Liver (tissue), 9 donors: ENCODE measurements around the gene LAPTM4A. TPM values are rescaled to one million over a fixed set of nuclear protein-coding genes. Genes with fewer than 3 reads are reported as not detected.

Source experiments
- DNase-seq: peaks from one replicate; pipeline ENCODE4 v3.0.0-alpha.2; 2017; ENCODE audit warnings: low spot score
- H3K27ac ChIP-seq, 2 donors: one replicate each; pipeline ENCODE4 v1.7.0; 2013; ENCODE audit warnings: inconsistent platforms in 2 of 2, low read length in 2 of 2, control low read depth in 1 of 2, low read depth in 1 of 2, mild to moderate bottlenecking in 1 of 2
- H3K27me3 ChIP-seq, 4 donors: one replicate each; pipeline versions ENCODE4 v1.6.1 to v1.7.0; 2013; ENCODE audit warnings: low read length in 3 of 4, inconsistent platforms in 1 of 4, mild to moderate bottlenecking in 1 of 4, moderate library complexity in 1 of 4; ENCODE audit not compliant: control insufficient read depth in 4 of 4, insufficient read depth in 4 of 4
- H3K36me3 ChIP-seq, 4 donors: one replicate each; pipeline versions ENCODE4 v1.6.1 to v1.7.0; 2013; ENCODE audit warnings: low read length in 3 of 4, mild to moderate bottlenecking in 3 of 4, low read depth in 1 of 4, moderate library complexity in 1 of 4; ENCODE audit not compliant: control insufficient read depth in 4 of 4, insufficient read depth in 3 of 4
- H3K4me1 ChIP-seq, 4 donors: one replicate each; pipeline versions ENCODE4 v1.6.1 to v1.7.0; 2013; ENCODE audit warnings: low read length in 3 of 4, mild to moderate bottlenecking in 3 of 4, moderate library complexity in 1 of 4; ENCODE audit not compliant: control insufficient read depth in 4 of 4, insufficient read depth in 4 of 4
- H3K4me3 ChIP-seq, 3 donors: one replicate each; pipeline versions ENCODE4 v1.6.1 to v1.7.0; 2013; ENCODE audit warnings: low read length in 3 of 3, control low read depth in 1 of 3, low read depth in 1 of 3, mild to moderate bottlenecking in 1 of 3
- H3K9ac ChIP-seq, 2 donors: one replicate each; pipeline ENCODE4 v1.7.0; 2013; ENCODE audit warnings: low read length in 2 of 2, mild to moderate bottlenecking in 2 of 2, moderate library complexity in 2 of 2, control low read depth in 1 of 2, low read depth in 1 of 2
- H3K9me3 ChIP-seq, 4 donors: one replicate each; pipeline versions ENCODE4 v1.6.1 to v1.7.0; 2013; ENCODE audit warnings: low read length in 3 of 4; ENCODE audit not compliant: control insufficient read depth in 4 of 4
- EGR1 ChIP-seq, 2 donors: IDR thresholded peaks; 2 replicates each; pipeline ENCODE4 v1.6.1; 2016 to 2018; ENCODE audit warnings: antibody characterized with exemption in 2 of 2, low read depth in 2 of 2
- FOXA1 ChIP-seq: IDR thresholded peaks from 2 replicates; pipeline ENCODE4 v1.6.1; 2016; ENCODE audit warnings: antibody characterized with exemption
- FOXA2 ChIP-seq: IDR thresholded peaks from 2 replicates; pipeline ENCODE4 v1.6.1; 2016; ENCODE audit warnings: antibody characterized with exemption
- GABPA ChIP-seq, 2 donors: IDR thresholded peaks in 1 of 2; conservative IDR thresholded peaks in 1 of 2; 2 replicates each; pipeline ENCODE4 v1.6.1; 2016; ENCODE audit warnings: antibody characterized with exemption in 2 of 2, mild to moderate bottlenecking in 1 of 2, moderate library complexity in 1 of 2
- HNF4A ChIP-seq, 2 donors: conservative IDR thresholded peaks; 2 replicates each; pipeline ENCODE4 v1.6.1; 2016; ENCODE audit warnings: antibody characterized with exemption in 2 of 2, mild to moderate bottlenecking in 2 of 2
- HNF4G ChIP-seq: IDR thresholded peaks from 2 replicates; pipeline ENCODE4 v1.6.1; 2016; ENCODE audit warnings: antibody characterized with exemption
- JUND ChIP-seq, 2 donors: IDR thresholded peaks; 2 replicates each; pipeline ENCODE4 v1.6.1; 2016; ENCODE audit warnings: antibody characterized with exemption in 2 of 2
- NR2F2 ChIP-seq: IDR thresholded peaks from 2 replicates; pipeline ENCODE4 v1.6.1; 2016; ENCODE audit warnings: antibody characterized with exemption
- RAD21 ChIP-seq, 2 donors: IDR thresholded peaks; 2 replicates each; pipeline ENCODE4 v1.6.1; 2016; ENCODE audit warnings: antibody characterized with exemption in 2 of 2, mild to moderate bottlenecking in 2 of 2
- RXRA ChIP-seq, 2 donors: IDR thresholded peaks; 2 replicates each; pipeline ENCODE4 v1.6.1; 2017 to 2018; ENCODE audit warnings: antibody characterized with exemption in 2 of 2, mild to moderate bottlenecking in 1 of 2
- SP1 ChIP-seq: IDR thresholded peaks from 2 replicates; pipeline ENCODE4 v1.6.1; 2018; ENCODE audit warnings: antibody characterized with exemption, mild to moderate bottlenecking
- TAF1 ChIP-seq: conservative IDR thresholded peaks from 2 replicates; pipeline ENCODE4 v1.6.1; 2016; ENCODE audit warnings: antibody characterized with exemption, mild to moderate bottlenecking
- YY1 ChIP-seq: IDR thresholded peaks from 2 replicates; pipeline ENCODE4 v1.6.1; 2016; ENCODE audit warnings: antibody characterized with exemption, mild to moderate bottlenecking
- WGBS: extraction: QIAGEN DNeasy Blood & Tissue Kit; methylation state at CpG from one replicate; pipeline ENCODE4 v1.1.7; 2013; 5-methylcytosine and 5-hydroxymethylcytosine counted together
- polyA plus RNA-seq, 2 donors: library from polyadenylated mRNA; stranded (reverse) in 1 of 2; unstranded in 1 of 2; fragments of 200-250 nt in 1 of 2; fragments of >200 nt in 1 of 2; fragmentation: Nextera tagmentation in 1 of 2; extraction: Ambion mirVana in 1 of 2; gene quantifications; one replicate each; pipeline versions ENCODE4 v1.2.1 to v1.2.3, GENCODE V29; 2013 to 2015
- total RNA-seq, 2 donors: library from RNA; depleted of rRNA; stranded (reverse); fragments of >200 nt; gene quantifications; one replicate each; pipeline ENCODE4 v1.2.3, GENCODE V29; 2014
- TF ChIP-seq, protein P1 (sequence below): IDR thresholded peaks from 2 replicates; pipeline ENCODE4 v1.6.1; 2016; ENCODE audit warnings: antibody characterized with exemption
- TF ChIP-seq, protein P2 (sequence below): IDR thresholded peaks from 2 replicates; pipeline ENCODE4 v1.6.1; 2016; ENCODE audit warnings: antibody characterized with exemption
- TF ChIP-seq, protein P3 (sequence below): IDR thresholded peaks from 2 replicates; pipeline ENCODE4 v1.6.1; 2016; ENCODE audit warnings: antibody characterized with exemption, mild to moderate bottlenecking
- TF ChIP-seq, protein P4 (sequence below): fragments of 150-350 bp; IDR thresholded peaks from 2 replicates; pipeline ENCODE4 v1.5.1; 2017; ENCODE audit warnings: improper control_type of control experiment, low read depth, low read length; ENCODE audit not compliant: missing input control
- TF ChIP-seq, protein P5 (sequence below): IDR thresholded peaks from 2 replicates; pipeline ENCODE4 v1.6.1; 2016; ENCODE audit warnings: antibody characterized with exemption
- donor health status: healthy.
- donor health status: healthy.
- donor health status: healthy.
- donor health status: healthy.
- donor health status: healthy.

LAPTM4A gene
- total and polyA plus RNA-seq, 4 donors: 69.1 to 183 (median 122) TPM

DNA sequence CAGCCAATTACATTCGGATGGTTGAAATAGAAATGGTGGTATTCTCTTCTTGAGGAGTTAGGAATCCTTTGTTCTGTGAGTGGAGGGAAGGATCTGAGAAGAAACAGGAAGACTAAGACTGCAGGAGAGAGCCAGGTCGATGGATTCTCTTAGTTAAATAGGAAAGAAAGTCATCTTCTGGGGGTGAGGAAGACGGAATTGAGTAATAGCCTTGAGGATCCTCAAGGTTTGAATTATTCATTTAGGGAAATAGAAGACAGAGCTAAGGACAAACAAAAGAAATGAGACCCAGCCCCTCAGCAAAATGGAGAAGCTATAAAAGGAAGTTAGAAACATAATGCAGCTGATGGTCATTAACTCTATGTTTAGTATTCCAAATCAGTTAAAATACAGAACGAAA, 1.8 kb downstream of the LAPTM4A start:
- Histone ChIP-seq H3K4me1 (peaks cover 3 to 27% (median 21%) of the 10 kb centered on the region in 4 donors), H3K27me3 (no peaks in the 10 kb centered on the region), H3K9ac (peak overlapping the region; percentile 97 to 99), H3K36me3 (peaks cover 0 to 3% (median 0%) of the 10 kb centered on the region in 4 donors), H3K4me3 (peak overlapping the region; percentile 78 to 97 (median 92)), H3K9me3 (no peaks in the 10 kb centered on the region), H3K27ac (peak overlapping the region; percentile 99)
- TF ChIP-seq YY1 (no peak), TAF1 (no peak), FOXA2 (no peak), HNF4G (no peak), SP1 (no peak), EGR1 (IDR thresholded peaks at IDR 0.05; ENCODE audit: low read depth in 2 of 2) (no peak), GABPA (IDR thresholded peaks at IDR 0.05 in 1 of 2, conservative IDR thresholded peaks at IDR 0.05 in 1 of 2) (no peak), NR2F2 (no peak), FOXA1 (no peak), RAD21 (IDR thresholded peaks at IDR 0.05) (no peak), HNF4A (conservative IDR thresholded peaks at IDR 0.05) (no peak), JUND (IDR thresholded peaks at IDR 0.05) (no peak), RXRA (IDR thresholded peaks at IDR 0.05) (no peak)
- TF ChIP-seq, protein P1, sequence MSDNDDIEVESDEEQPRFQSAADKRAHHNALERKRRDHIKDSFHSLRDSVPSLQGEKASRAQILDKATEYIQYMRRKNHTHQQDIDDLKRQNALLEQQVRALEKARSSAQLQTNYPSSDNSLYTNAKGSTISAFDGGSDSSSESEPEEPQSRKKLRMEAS: no peak
- TF ChIP-seq, protein P2, sequence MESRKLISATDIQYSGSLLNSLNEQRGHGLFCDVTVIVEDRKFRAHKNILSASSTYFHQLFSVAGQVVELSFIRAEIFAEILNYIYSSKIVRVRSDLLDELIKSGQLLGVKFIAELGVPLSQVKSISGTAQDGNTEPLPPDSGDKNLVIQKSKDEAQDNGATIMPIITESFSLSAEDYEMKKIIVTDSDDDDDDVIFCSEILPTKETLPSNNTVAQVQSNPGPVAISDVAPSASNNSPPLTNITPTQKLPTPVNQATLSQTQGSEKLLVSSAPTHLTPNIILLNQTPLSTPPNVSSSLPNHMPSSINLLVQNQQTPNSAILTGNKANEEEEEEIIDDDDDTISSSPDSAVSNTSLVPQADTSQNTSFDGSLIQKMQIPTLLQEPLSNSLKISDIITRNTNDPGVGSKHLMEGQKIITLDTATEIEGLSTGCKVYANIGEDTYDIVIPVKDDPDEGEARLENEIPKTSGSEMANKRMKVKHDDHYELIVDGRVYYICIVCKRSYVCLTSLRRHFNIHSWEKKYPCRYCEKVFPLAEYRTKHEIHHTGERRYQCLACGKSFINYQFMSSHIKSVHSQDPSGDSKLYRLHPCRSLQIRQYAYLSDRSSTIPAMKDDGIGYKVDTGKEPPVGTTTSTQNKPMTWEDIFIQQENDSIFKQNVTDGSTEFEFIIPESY: no peak
- TF ChIP-seq, protein P3, sequence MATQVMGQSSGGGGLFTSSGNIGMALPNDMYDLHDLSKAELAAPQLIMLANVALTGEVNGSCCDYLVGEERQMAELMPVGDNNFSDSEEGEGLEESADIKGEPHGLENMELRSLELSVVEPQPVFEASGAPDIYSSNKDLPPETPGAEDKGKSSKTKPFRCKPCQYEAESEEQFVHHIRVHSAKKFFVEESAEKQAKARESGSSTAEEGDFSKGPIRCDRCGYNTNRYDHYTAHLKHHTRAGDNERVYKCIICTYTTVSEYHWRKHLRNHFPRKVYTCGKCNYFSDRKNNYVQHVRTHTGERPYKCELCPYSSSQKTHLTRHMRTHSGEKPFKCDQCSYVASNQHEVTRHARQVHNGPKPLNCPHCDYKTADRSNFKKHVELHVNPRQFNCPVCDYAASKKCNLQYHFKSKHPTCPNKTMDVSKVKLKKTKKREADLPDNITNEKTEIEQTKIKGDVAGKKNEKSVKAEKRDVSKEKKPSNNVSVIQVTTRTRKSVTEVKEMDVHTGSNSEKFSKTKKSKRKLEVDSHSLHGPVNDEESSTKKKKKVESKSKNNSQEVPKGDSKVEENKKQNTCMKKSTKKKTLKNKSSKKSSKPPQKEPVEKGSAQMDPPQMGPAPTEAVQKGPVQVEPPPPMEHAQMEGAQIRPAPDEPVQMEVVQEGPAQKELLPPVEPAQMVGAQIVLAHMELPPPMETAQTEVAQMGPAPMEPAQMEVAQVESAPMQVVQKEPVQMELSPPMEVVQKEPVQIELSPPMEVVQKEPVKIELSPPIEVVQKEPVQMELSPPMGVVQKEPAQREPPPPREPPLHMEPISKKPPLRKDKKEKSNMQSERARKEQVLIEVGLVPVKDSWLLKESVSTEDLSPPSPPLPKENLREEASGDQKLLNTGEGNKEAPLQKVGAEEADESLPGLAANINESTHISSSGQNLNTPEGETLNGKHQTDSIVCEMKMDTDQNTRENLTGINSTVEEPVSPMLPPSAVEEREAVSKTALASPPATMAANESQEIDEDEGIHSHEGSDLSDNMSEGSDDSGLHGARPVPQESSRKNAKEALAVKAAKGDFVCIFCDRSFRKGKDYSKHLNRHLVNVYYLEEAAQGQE: no peak
- TF ChIP-seq, protein P4, sequence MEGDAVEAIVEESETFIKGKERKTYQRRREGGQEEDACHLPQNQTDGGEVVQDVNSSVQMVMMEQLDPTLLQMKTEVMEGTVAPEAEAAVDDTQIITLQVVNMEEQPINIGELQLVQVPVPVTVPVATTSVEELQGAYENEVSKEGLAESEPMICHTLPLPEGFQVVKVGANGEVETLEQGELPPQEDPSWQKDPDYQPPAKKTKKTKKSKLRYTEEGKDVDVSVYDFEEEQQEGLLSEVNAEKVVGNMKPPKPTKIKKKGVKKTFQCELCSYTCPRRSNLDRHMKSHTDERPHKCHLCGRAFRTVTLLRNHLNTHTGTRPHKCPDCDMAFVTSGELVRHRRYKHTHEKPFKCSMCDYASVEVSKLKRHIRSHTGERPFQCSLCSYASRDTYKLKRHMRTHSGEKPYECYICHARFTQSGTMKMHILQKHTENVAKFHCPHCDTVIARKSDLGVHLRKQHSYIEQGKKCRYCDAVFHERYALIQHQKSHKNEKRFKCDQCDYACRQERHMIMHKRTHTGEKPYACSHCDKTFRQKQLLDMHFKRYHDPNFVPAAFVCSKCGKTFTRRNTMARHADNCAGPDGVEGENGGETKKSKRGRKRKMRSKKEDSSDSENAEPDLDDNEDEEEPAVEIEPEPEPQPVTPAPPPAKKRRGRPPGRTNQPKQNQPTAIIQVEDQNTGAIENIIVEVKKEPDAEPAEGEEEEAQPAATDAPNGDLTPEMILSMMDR: no peak
- TF ChIP-seq, protein P5, sequence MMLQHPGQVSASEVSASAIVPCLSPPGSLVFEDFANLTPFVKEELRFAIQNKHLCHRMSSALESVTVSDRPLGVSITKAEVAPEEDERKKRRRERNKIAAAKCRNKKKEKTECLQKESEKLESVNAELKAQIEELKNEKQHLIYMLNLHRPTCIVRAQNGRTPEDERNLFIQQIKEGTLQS: no peak
- DNase-seq: no peak
- 17% methylated on average over 4 of the region's 4 CpGs for WGBS
